ENCODE measurements around the gene CT45A9. TPM values are rescaled to one million over a fixed set of nuclear protein-coding genes. Genes with fewer than 3 reads are reported as not detected.
"Not testable (repeated sequence)": the region's sequence is repeated elsewhere in the genome, so short reads cannot be mapped to it uniquely, and the experiment has no call there.

The CT45A9 gene, protein sequence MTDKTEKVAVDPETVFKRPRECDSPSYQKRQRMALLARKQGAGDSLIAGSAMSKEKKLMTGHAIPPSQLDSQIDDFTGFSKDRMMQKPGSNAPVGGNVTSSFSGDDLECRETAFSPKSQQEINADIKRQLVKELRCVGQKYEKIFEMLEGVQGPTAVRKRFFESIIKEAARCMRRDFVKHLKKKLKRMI
- polyA plus RNA-seq, result not detected
- long read RNA-seq, donor 1, result 0 reads
- long read RNA-seq, donor 2, result 0 reads
- long read RNA-seq, donor 3, result 0 reads
- long read RNA-seq, donor 4, result 0 reads
- long read RNA-seq, donor 5, result 0 reads
- long read RNA-seq, donor 6, result 0 reads
- long read RNA-seq, donor 7, result 0 reads
- long read RNA-seq, donor 8, result 0 reads
- long read RNA-seq, donor 9, result 0 reads
- long read RNA-seq, donor 10, result 0 reads
- long read RNA-seq, donor 11, result 0 reads

DNA sequence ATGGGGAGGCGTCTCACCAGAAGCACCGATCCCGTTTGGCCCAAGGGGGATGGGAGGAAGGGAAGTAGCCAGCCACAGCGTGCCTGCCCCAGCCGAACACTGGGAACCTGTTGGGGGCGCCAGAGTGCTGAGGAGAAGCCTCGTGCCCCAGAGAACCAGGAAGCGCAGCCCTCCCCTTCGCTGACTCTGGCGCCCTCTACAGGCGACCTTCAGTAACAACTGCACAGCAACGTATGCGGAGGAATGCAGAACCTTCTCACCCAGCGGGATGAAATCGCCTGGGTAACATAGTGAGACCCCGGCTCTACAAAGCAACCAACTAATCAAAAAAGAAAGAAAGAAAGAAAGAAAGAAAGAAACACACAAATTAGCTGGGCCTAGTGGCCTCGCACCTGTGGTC, at the start of gene CT45A9:
CT45A9 (minus strand) TSS at position 101 of the 400 bp plus-strand sequence. CDS start 3,751 bp downstream, outside the sequence.
- not testable (repeated sequence) for H3K9me3 ChIP-seq (ENCODE audit: control insufficient read depth, low read depth, low read length)

GRCh38 chrX:135920516-135920915, 48.9 kb upstream of the CT45A9 start:
- not testable (repeated sequence) for H3K4me3 ChIP-seq (ENCODE audit: low read length); H3K36me3 ChIP-seq (ENCODE audit: control insufficient read depth, insufficient read depth, low read length); H3K4me1 ChIP-seq (ENCODE audit: control insufficient read depth, insufficient read depth, low read length); DNase-seq; H3K27me3 ChIP-seq (ENCODE audit: control insufficient read depth, insufficient read depth, low read length); H3K27ac ChIP-seq (ENCODE audit: low read length); H3K9me3 ChIP-seq (ENCODE audit: control insufficient read depth, low read depth, low read length)
- no CpG with 5 or more reads among the region's 1 CpG for WGBS (ENCODE audit: insufficient coverage, low lambda C conversion rate)

More for the DNA sequence above, at the start of gene CT45A9:
- not testable (repeated sequence) for DNase-seq; H3K4me3 ChIP-seq (ENCODE audit: low read length); H3K36me3 ChIP-seq (ENCODE audit: control insufficient read depth, insufficient read depth, low read length); H3K27ac ChIP-seq (ENCODE audit: low read length); H3K27me3 ChIP-seq (ENCODE audit: control insufficient read depth, insufficient read depth, low read length); H3K4me1 ChIP-seq (ENCODE audit: control insufficient read depth, insufficient read depth, low read length)
- WGBS (ENCODE audit: insufficient coverage, low lambda C conversion rate), result no CpG with 5 or more reads among the region's 17 CpGs

DNA sequence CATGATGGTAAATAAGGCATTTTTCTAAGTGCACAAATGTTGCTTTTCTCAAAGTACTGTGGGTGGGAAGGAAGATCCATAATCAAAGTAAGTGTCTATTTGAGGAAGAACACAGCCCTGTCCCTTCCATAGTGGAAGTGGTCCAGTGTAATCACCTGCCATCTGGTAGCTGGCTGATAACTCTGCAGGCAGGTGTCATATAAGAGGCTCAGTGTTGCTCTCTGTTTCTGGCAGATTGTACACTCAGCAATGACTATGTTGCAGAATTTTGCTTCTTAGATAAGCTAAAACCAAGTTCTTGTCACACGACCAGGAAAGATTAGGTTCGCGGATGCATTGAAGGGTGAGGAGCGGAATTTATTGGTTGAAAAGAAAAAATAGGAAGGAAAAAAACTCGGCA, 42.8 kb upstream of the CT45A9 start:
- H3K27me3 ChIP-seq (ENCODE audit: control insufficient read depth, insufficient read depth, low read length), result no peaks in the 10 kb centered on the region
- H3K4me3 ChIP-seq (ENCODE audit: low read length), result no peak overlapping the region
- H3K36me3 ChIP-seq (ENCODE audit: control insufficient read depth, insufficient read depth, low read length), result no peaks in the 10 kb centered on the region
- no CpG with 5 or more reads among the region's 5 CpGs for WGBS (ENCODE audit: insufficient coverage, low lambda C conversion rate)
- no peak for DNase-seq
- no peak overlapping the region for H3K27ac ChIP-seq (ENCODE audit: low read length)
- H3K4me1 ChIP-seq (ENCODE audit: control insufficient read depth, insufficient read depth, low read length), result no peaks in the 10 kb centered on the region
- H3K9me3 ChIP-seq (ENCODE audit: control insufficient read depth, low read depth, low read length), result no peaks in the 10 kb centered on the region

- no CpG with 5 or more reads among the region's 5 CpGs for WGBS (ENCODE audit: insufficient coverage, low lambda C conversion rate)
- H3K4me3 ChIP-seq (ENCODE audit: low read length), result no peak overlapping the region
- no peaks in the 10 kb centered on the region for H3K4me1 ChIP-seq (ENCODE audit: control insufficient read depth, insufficient read depth, low read length)
- no peaks in the 10 kb centered on the region for H3K36me3 ChIP-seq (ENCODE audit: control insufficient read depth, insufficient read depth, low read length)
- no peaks in the 10 kb centered on the region for H3K9me3 ChIP-seq (ENCODE audit: control insufficient read depth, low read depth, low read length)
- H3K27me3 ChIP-seq (ENCODE audit: control insufficient read depth, insufficient read depth, low read length), result no peaks in the 10 kb centered on the region
- DNase-seq, result no peak
- no peak overlapping the region for H3K27ac ChIP-seq (ENCODE audit: low read length)
Measured at GRCh38 chrX:135910251-135910650, 38.6 kb upstream of the CT45A9 start.

DNA sequence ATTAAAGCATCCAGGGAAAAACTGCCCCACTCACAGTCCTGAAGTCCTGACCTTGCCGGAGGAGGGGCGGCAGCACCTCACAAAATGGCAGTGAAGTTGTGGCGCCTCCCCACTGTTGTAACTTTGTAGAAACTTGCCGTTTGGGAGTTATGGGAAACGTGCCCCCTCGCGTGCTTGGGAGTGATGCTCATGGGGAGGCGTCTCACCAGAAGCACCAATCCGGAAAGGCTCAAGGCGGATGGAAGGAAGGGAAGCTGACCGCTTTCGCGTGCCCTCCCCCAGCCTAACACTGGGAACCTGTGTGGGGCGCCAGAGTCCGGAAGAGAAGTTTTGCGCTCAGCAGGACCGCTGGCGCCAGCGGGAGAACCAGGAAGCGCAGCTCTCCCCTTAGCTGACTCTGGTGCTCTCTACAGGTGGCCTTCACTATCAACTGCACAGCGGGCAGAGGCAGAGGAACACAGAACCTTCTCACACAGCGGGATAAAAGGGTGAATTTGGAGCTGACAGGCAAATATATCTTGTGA, 21.7 kb upstream of the CT45A9 start, which contains the start of the genes CT45A10 and SAGE1:
CT45A10 (minus strand) TSS at position 151 of the 524 bp plus-strand sequence. CDS start 8,100 bp downstream, outside the sequence.
SAGE1 (plus strand) TSS at position 423 of the 524 bp plus-strand sequence. CDS start 2,527 bp downstream, outside the sequence.
- Histone ChIP-seq H3K27me3 (ENCODE audit: control insufficient read depth, insufficient read depth, low read length) (no peaks in the 10 kb centered on the region), H3K27ac (ENCODE audit: low read length) (no peak within 1 kb of the TSS), H3K9me3 (ENCODE audit: control insufficient read depth, low read depth, low read length) (no peaks in the 10 kb centered on the region), H3K4me1 (ENCODE audit: control insufficient read depth, insufficient read depth, low read length) (no peaks in the 10 kb centered on the region), H3K4me3 (ENCODE audit: low read length) (no peak within 1 kb of the TSS), H3K36me3 (ENCODE audit: control insufficient read depth, insufficient read depth, low read length) (no peaks in the 10 kb centered on the region)
- whole genome bisulfite sequencing (ENCODE audit: insufficient coverage, low lambda C conversion rate), result no CpG with 5 or more reads among the region's 22 CpGs
- no peak for DNase-seq

- WGBS (ENCODE audit: insufficient coverage, low lambda C conversion rate), result no CpG with 5 or more reads among the region's 11 CpGs
Measured at GRCh38 chrX:135892781-135893180, 21.2 kb upstream of the CT45A9 start.

DNA sequence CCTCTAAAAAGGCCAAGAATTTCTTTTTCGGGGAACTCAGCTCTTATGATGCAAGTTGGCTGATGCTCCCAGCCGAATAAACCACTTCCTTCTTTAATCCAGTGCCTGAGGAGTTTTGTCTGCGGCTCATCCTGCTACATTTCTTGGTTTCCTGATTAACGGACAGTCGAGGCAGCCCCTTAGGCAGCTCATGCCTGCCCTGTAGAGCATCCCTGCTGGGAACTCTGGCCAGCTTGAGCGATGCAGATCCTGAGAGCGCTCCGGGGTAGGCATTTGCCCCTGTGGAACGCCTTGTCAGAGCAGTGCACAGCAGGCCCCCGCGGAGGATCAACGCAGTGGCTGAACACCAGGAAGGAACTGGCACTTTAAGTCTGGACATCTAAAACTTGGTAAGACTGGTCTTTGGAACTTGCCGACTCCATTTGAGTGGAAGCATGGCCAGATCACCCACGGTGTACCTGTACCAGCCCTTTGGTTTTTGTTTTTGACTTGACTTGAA, 18.5 kb upstream of the CT45A9 start:
- no peak overlapping the region for H3K4me3 ChIP-seq (ENCODE audit: low read length)
- H3K4me1 ChIP-seq (ENCODE audit: control insufficient read depth, insufficient read depth, low read length), result no peaks in the 10 kb centered on the region
- no peaks in the 10 kb centered on the region for H3K27me3 ChIP-seq (ENCODE audit: control insufficient read depth, insufficient read depth, low read length)
- WGBS (ENCODE audit: insufficient coverage, low lambda C conversion rate), result no CpG with 5 or more reads among the region's 14 CpGs
- no peak overlapping the region for H3K27ac ChIP-seq (ENCODE audit: low read length)
- no peaks in the 10 kb centered on the region for H3K36me3 ChIP-seq (ENCODE audit: control insufficient read depth, insufficient read depth, low read length)
- H3K9me3 ChIP-seq (ENCODE audit: control insufficient read depth, low read depth, low read length), result no peaks in the 10 kb centered on the region
- DNase-seq, result no peak

More at GRCh38 chrX:135892781-135893180, 21.2 kb upstream of the CT45A9 start:
- Histone ChIP-seq H3K27ac (ENCODE audit: low read length) (no peak overlapping the region), H3K4me1 (ENCODE audit: control insufficient read depth, insufficient read depth, low read length) (no peaks in the 10 kb centered on the region), H3K27me3 (ENCODE audit: control insufficient read depth, insufficient read depth, low read length) (no peaks in the 10 kb centered on the region), H3K9me3 (ENCODE audit: control insufficient read depth, low read depth, low read length) (no peaks in the 10 kb centered on the region), H3K4me3 (ENCODE audit: low read length) (no peak overlapping the region), H3K36me3 (ENCODE audit: control insufficient read depth, insufficient read depth, low read length) (no peaks in the 10 kb centered on the region)
- no peak for DNase-seq

DNA sequence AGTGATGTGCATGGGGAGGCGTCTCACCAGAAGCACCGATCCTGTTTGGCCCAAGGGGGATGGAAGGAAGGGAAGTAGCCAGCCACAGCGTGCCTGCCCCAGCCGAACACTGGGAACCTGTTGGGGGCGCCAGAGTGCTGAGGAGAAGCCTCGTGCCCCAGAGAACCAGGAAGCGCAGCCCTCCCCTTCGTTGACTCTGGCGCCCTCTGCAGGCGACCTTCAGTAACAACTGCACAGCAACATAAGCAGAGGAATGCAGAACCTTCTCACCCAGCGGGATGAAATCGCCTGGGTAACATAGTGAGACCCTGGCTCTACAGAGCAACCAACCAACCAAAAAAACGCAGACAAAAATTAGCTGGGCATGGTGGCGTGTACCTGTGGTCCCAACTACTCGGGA, 17.4 kb upstream of the CT45A9 start:
- H3K4me1 ChIP-seq (ENCODE audit: control insufficient read depth, insufficient read depth, low read length); H3K27me3 ChIP-seq (ENCODE audit: control insufficient read depth, insufficient read depth, low read length): not testable (repeated sequence)
- WGBS (ENCODE audit: insufficient coverage, low lambda C conversion rate), result no CpG with 5 or more reads among the region's 15 CpGs

DNA sequence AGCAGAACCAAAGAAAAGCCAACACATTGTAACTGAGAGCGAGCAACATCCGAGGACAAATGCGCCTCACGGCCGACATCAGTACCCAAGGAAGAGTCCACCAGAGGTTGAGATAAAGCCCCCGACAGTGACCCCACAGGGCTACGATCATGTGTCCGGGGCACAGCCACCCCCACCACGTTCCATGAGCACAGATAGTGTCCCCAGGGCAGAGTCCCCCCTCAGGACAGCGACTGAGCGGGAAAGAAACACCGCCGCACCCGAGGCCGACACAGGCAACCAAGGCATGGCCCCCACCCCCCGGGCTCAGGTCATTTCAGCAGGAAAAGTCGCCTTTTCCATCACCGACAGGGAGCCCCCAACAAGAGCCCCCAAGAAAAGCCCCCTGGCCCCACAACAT, 16.6 kb upstream of the CT45A9 start:
- not testable (repeated sequence) for H3K36me3 ChIP-seq (ENCODE audit: control insufficient read depth, insufficient read depth, low read length); H3K27ac ChIP-seq (ENCODE audit: low read length); H3K9me3 ChIP-seq (ENCODE audit: control insufficient read depth, low read depth, low read length); H3K27me3 ChIP-seq (ENCODE audit: control insufficient read depth, insufficient read depth, low read length); DNase-seq; H3K4me1 ChIP-seq (ENCODE audit: control insufficient read depth, insufficient read depth, low read length); H3K4me3 ChIP-seq (ENCODE audit: low read length)
- no CpG with 5 or more reads among the region's 18 CpGs for WGBS (ENCODE audit: insufficient coverage, low lambda C conversion rate)

More for the DNA sequence above, 17.4 kb upstream of the CT45A9 start:
- H3K27ac ChIP-seq (ENCODE audit: low read length); H3K4me3 ChIP-seq (ENCODE audit: low read length); H3K9me3 ChIP-seq (ENCODE audit: control insufficient read depth, low read depth, low read length); DNase-seq; H3K36me3 ChIP-seq (ENCODE audit: control insufficient read depth, insufficient read depth, low read length): not testable (repeated sequence)

DNA sequence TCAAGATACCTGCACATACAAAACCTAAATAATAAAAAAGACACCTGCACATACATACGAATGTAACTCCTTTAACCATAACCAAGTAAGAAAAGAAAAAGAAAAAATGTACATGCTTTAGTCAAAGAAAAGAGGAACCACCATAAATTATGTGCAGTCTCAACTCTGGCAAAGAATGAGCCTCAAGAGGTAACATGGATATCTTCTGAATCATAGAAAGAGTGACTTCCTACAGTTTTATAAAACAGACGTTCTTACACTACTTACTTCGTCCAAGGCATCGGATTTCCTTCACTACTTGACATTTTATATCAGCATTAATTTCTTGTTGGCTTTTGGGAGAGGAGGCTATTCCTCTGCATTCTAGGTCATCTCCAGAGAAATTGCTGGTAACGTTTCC, 11.1 kb upstream of the CT45A9 start:
- H3K4me3 ChIP-seq (ENCODE audit: low read length); H3K9me3 ChIP-seq (ENCODE audit: control insufficient read depth, low read depth, low read length); H3K27me3 ChIP-seq (ENCODE audit: control insufficient read depth, insufficient read depth, low read length); H3K4me1 ChIP-seq (ENCODE audit: control insufficient read depth, insufficient read depth, low read length); H3K36me3 ChIP-seq (ENCODE audit: control insufficient read depth, insufficient read depth, low read length); H3K27ac ChIP-seq (ENCODE audit: low read length); DNase-seq: not testable (repeated sequence)
- no CpG with 5 or more reads among the region's 5 CpGs for WGBS (ENCODE audit: insufficient coverage, low lambda C conversion rate)
